Stimulated activated CD4-positive, alpha-beta T cell treated with anti-CD3 and anti-CD28 coated beads, Interleukin-12 subunit alpha, Interleukin-12 subunit beta, amount 100 ng/mL, for 24 hours (primary cell): ENCODE results near the gene SPHKAP.
"Not testable (repeated sequence)": the region's sequence is repeated elsewhere in the genome, so short reads cannot be mapped to it uniquely, and the experiment has no call there.

ENCODE experiments used
- DNase-seq, 2 experiments: peaks; one replicate each; pipeline ENCODE4 v3.0.0-alpha.2; 2020; ENCODE audit warnings: low read depth in 2 of 2

Gene SPHKAP

DNA sequence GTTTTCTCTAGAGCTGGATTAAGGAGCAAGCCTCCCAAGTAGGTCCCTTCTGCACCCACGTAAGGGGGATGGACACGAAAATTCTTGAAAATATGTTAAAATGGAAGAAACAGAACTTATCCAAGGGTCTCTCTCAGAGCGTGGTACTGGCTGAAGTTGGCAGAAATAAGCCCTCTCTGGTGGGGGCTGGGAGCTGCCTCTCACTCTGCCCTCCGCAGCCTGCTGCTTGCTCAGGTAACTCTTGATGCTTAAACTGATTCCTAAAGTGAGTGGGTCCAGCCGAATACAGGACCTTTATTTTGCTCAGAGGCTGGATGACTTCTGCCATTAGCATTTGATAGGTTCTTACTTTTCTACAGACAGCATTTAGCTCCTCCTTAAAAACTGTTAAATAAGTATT lies 78.1 kb downstream of the SPHKAP start:
- DNase-seq, result no peak

DNA sequence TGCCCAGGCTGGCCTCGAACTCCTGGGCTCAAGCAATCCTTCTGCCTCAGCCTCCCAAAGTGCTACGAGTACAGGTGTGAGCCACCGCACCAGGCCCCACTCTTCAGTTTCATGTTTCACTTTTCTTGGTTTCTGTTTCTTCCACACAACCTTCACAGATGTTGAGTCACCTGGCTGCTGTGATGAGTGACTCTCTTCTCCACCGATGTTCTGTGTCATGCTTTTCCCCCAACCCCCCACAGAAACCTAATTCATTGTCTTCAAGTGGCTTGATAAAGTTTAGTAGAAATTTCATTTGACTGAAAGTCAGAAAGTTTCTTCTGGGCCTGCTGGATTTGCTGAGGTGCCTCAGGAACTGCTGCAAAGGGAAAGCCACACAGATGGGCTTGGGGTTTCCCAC lies 78.5 kb downstream of the SPHKAP start:
- DNase-seq, result no peak

DNA sequence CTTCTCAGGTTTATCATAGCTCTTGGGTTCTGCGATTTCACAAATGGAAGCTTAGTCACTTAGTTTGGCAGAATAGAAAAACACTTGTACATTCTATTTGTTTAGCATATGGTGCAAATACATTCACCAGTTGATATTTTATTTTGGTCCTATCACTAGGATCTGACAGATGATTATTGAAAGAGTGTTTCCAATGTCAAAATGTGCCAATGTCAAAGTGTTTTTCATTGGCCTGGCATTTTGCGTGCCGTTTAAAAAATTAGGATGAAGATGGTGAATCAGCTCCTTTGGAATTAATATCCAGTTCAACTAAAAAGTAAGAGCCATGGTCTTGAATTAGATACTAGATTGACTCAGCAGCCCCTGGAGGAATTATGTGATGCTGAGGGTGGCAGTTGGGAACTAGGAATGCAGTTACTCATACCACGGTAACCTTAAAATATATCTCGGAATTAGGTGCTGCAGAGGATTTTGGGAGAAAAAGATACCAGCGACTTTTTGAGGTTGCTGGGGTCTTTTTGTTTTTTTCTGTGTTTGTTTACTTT lies 87.0 kb downstream of the SPHKAP start:
- no peak for DNase-seq

DNA sequence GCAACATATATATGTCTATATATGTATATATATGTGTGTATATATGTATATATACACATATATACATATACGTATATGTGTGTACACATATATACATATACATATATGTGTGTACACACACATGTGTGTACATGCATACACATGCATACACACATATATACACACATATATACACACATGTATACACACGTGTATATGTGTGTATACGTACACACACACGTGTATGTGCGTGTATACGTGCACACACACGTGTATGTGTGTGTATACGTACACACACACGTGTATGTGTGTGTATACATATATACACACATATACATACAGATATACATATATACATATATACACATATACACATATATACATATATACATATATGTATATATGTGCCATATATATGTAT lies 89.4 kb downstream of the SPHKAP start:
- DNase-seq, result no peak

GRCh38 chr2:228086561-228086960 lies 94.9 kb downstream of the SPHKAP start:
- DNase-seq, result no peak

DNA sequence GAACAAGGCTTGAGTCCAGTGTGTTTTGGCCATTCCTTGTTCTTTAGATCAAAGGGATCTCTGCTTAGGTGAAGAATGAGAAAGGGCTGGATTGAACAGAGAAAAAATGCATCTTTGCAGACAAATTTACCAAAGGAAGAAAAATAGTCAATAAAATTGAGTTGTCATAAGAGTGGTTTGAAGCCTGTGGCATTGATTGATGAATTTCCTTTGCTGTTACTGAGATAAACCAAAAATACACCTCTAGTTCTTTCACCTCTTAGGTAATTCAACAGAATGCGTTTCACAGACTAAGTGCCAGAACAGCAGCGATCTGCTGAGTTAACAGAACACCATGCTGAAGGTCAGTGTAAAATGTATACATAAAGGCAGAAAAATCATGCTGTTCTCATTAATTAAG lies 96.8 kb downstream of the SPHKAP start:
- DNase-seq, result no peak

DNA sequence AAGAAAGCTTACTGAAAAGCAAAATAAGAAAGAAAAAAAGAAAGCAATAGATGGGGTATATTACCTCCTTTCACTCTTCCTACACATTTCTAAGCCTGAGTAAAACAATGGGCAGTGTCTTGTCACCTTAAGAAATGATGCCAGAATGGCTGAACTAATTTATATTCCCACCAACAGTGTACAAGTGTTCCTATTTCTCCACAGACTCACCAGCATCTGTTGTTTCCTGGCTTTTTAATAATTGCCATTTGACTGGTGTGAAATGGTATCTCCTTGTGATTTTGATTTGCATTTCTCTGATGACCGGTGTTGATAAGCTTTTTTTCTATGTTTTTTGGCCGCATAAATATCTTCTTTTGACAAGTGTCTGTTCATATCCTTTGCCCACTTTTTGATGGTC lies 98.4 kb downstream of the SPHKAP start:
- DNase-seq, result no peak

GRCh38 chr2:228082571-228082970 lies 98.9 kb downstream of the SPHKAP start:
- no peak for DNase-seq

- no peak for DNase-seq
Measured at GRCh38 chr2:228079194-228079593, 102.3 kb downstream of the SPHKAP start.

GRCh38 chr2:228076695-228077094 lies 104.8 kb downstream of the SPHKAP start:
- not testable (repeated sequence) for DNase-seq

- DNase-seq, result no peak
Measured at GRCh38 chr2:228072669-228073068, 108.8 kb downstream of the SPHKAP start.

GRCh38 chr2:228067309-228067708 lies 114.2 kb downstream of the SPHKAP start:
- no peak for DNase-seq

DNA sequence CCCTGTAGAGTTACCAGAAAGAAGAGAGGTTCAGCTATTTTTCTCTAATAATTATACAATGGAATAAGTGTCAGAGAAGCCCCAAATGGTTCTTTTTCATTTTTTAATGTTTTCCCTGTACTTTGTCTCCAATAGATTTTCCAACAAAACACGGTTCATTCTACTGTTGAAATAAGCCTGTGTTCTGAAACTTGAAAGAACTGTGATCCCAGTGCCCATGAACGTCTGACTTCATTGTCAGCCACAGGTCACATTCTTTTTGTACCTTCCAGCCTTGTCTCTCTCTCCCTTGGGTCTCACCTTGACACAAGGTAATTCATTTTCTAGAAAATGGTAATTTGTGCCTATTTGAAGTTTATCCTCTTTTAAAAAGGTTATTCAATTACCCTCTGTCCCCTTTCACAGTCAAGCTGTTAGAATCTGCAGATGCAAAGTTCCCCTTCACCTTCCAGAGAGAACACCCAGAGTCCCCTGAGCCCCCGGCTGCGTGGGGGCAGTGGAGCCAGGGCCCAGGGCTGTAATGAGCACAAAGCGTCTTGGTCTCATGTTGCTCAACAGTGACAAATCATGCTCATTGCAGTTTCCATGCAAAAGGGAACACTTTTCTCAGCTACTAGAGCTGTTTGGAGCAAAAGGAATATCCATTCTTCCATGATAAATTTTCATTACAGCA lies 115.2 kb downstream of the SPHKAP start:
- DNase-seq, result no peak

DNA sequence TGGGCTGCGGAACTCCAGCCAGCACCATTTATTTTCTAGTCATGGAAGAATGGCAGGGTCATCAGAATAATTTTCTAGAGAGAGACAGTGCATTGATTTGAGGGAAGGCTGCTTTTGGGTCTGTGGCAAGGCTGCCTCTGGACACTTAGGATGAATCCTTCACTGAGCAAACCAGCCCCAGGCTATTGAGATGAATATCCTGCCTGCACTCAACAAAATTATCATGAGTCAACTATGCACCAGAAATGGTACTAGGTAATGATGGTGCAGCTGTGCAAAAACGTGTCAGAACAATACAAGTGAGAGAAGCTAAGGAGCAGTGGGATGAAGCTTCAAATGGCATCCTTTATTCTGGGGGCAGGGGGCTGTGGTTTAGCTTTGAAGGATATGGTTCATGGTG lies 115.8 kb downstream of the SPHKAP start:
- DNase-seq, result no peak

DNA sequence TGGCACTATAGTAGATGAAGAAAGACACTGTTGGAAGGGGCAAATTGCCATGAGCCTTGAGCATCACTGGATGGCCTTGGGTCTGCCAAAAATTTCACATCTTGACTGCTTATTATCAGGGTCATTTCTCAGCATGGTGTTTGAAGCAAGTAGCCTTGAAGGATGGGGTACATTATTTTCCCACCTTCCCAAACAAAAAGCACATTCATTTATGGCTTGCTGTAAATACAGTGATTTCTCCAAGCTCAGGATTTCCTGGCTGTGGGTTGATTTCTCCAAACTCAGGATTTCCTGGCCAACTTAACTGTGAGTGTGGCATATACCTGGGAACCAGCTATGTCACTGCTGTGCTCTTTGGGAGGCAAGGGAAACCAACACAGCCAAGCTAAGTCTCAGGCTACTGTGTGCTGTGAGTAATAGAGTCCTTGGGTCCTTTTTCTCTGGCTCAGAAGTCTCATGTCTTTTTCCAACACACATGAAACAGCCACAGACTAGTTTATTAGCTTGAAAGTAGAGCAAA lies 116.6 kb downstream of the SPHKAP start:
- no peak for DNase-seq

DNA sequence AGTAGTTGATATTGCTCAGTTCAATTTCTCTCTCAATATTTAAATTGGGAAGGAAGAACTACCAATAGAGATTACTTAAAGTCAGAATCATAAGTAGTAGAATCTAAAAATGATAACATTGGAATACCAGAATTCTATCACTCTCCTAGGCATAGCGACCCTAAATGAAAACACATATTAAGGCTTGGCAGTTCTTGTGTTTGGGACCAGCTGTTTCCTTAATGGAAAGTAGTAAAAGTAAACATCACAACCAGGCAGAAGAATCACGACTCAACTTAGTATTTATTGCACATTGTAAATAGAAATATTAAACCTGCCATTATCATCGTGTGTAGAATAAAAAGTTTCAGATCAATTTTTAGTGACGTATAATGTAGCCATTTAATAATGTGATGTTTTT lies 117.5 kb downstream of the SPHKAP start:
- no peak for DNase-seq

DNA sequence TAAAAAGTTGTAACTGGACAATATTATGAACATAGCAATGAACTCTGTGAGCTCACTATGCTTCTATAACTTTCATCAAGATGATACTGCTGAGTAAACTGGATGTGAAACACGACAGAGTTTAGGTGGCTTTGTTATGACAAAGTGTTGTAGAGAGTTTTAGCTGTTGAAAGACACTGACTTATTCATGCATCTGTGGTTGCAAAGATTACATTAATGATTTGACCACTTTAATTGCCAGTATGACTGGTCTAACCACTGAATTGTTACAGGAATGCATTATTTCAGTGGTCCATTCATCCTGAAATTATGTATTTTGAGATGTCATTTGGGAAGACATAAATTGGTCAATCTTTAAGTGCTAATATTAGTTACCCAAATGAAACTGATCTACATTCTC lies 117.9 kb downstream of the SPHKAP start:
- no peak for DNase-seq

DNA sequence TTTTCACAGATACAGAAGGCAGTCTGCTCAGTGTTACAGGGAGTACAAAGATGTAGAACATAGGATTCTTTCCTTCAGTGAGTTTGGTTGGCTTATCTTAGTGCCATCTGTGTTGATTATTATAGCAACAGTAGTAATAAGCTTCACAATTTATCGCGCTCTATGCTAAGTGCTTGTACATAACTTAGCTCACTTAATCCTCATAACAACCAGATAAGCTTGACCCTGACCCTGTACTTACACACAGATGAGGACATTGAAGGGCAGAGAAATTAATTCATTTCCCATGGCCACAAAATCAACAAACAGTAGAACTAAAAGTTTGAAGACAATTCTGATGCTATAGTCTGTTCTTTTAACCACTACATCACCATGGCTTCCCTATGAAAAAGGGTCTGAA lies 121.8 kb downstream of the SPHKAP start:
- DNase-seq, result no peak

DNA sequence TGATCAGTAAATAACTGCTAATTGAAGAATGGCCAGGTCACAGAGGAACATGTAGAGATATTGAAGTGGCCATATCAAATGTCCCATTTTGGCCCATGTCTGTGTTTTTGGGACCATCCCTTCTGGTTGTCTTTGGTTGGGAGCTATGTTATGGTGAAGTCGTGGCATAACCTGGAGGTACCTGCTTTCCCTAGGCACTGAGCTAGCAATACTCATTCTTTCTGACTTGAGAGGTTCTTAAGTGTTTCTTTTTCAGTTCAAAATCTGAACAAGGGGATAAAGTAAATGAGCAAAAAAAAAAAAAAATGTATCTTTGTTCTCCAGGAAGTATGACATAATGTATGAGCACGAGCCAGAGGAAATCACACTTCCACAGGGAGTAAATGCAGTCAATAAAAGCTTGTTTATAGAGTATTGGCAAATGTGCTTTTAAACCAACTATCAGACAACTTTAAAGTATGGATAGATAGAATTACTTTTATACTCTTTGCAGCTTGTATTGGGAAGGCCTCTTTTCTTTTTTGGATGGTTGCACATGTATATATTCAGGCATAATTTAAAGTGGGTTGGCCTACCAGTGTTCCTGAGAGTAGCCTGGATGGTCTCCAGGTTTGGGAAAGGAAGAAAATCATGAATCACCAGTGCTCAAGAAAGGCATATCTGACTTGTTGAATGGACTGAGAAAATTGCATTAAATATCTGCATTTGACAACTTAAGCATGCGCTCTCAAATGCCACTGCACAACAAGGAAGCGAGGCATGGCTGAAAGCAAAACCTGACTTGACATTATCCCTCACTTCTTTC lies 125.0 kb downstream of the SPHKAP start:
- DNase-seq, result no peak

GRCh38 chr2:228048838-228049490 lies 132.5 kb downstream of the SPHKAP start:
- no peak for DNase-seq

- no peak for DNase-seq
Measured at GRCh38 chr2:228040995-228041394, 140.5 kb downstream of the SPHKAP start.

- no peak for DNase-seq
Measured at GRCh38 chr2:228039752-228040534, 141.5 kb downstream of the SPHKAP start.
